GM10266 (cell line): ENCODE results near the gene DDX6.
"Not testable (repeated sequence)": the region's sequence is repeated elsewhere in the genome, so short reads cannot be mapped to it uniquely, and the experiment has no call there.

Source experiments
- DNase-seq: peaks from one replicate; pipeline ENCODE4 v3.0.0; 2012; ENCODE audit errors: extremely low spot score
- CTCF ChIP-seq: IDR thresholded peaks from 2 replicates; pipeline ENCODE4 v1.5.1; 2012; ENCODE audit warnings: mild to moderate bottlenecking, low read depth; ENCODE audit not compliant: control insufficient read depth, insufficient read depth; ENCODE audit errors: missing control alignments

DDX6 gene, protein sequence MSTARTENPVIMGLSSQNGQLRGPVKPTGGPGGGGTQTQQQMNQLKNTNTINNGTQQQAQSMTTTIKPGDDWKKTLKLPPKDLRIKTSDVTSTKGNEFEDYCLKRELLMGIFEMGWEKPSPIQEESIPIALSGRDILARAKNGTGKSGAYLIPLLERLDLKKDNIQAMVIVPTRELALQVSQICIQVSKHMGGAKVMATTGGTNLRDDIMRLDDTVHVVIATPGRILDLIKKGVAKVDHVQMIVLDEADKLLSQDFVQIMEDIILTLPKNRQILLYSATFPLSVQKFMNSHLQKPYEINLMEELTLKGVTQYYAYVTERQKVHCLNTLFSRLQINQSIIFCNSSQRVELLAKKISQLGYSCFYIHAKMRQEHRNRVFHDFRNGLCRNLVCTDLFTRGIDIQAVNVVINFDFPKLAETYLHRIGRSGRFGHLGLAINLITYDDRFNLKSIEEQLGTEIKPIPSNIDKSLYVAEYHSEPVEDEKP

GRCh38 chr11:118791111-118791960 lies at the start of gene DDX6:
Gene DDX6 (minus strand): TSS chr11:118791164. CDS start chr11:118786251, 4,913 bp downstream.
- peak; percentile 46 for TF ChIP-seq CTCF
- peak; percentile 90 for DNase-seq

- no peak for TF ChIP-seq CTCF
- DNase-seq: peak; percentile 40
Observed at GRCh38 chr11:118838905-118839553, 48.1 kb upstream of the DDX6 start.

DNA sequence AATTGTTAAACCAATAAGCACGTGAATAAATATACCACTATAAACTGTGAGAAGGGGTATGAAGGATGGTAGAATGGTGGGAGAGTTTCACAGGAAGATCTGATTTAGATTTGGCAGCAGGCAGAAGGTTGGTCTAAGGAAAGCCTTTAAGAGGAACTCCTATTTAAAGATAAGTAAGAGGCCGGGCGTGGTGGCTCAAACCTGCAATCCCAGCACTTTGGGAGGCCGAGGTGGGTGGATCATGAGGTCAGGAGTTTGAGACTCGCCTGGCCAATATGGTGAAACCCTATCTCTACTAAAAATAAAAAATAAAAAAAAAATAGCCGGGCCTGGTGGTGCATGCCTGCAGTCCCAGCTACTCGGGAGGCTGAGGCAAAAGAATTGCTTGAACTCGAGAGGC lies 46.9 kb upstream of the DDX6 start:
- no peak for DNase-seq
- TF ChIP-seq CTCF: no peak

DNA sequence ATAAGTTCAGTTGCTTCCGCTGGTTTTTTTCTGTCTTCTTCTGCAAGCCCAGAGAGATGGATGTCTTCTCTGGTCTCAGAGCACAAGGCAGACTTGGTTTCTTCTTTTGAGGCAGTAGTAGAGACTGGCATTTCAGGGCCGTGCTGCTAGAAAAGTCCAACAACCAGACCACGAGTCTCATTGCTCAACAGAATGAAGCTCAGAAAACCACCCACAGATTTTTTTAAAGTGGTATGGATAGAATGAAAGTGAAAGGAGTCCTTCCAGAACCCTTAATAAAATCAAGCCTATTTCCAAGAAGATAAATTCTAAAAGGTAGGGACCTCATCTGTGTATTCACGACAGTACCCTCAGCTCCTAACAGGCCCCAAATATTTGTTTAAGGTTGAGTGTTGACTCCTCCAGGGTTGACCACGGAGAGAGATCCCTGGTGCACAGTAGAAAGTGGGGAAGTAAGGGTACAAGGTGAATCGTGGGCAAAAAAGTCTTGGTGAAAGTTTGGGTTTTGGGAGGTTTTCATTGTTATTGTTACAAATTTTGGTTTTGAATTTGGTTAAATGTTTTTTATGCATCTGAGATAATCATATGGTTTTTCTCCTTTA lies 43.6 kb upstream of the DDX6 start:
- TF ChIP-seq CTCF: no peak
- DNase-seq: no peak

- TF ChIP-seq CTCF: no peak
Observed at GRCh38 chr11:118827118-118827517, 36.2 kb upstream of the DDX6 start.

GRCh38 chr11:118822936-118823510 lies 32.1 kb upstream of the DDX6 start:
- DNase-seq: not testable (repeated sequence)

More at GRCh38 chr11:118827118-118827517, 36.2 kb upstream of the DDX6 start:
- DNase-seq: no peak
